HL-60/S4 treated with phorbol 12-myristate 13-acetate at 8.2 ng/mL for 4 days and 3 days (cell line): ENCODE data around the gene TIMP3.

ENCODE experiments used
- in situ Hi-C: fragments of 300-500 bp; cut with MboI; formaldehyde crosslinking; loops from 2 replicates; pipeline ENCODE4 v1.15.0; 2022; ENCODE audit warnings: low sequenced_read_pairs

The TIMP3 gene

GRCh38 chr22:32877196-32877595, 75.7 kb downstream of the TIMP3 start:
- in situ Hi-C loops = no loop called here

DNA sequence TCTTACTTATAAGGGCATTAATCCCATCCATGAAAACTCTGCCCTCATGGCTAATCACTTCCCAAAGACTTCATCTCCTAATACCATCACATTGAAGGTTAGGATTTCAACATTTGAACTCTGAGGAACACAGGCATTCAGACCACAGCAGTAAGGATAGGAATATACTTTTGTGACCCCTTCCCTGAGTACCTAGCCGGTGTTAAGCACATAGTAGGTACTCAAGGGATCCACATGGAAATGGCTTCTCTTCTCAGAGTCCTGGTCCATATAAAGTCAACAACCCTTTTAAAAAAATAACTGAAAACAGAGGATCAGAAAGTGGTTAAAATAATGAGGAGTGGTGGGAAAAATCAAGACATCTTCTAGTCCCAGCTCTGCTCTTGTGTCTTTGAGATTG, 78.0 kb downstream of the TIMP3 start:
- in situ Hi-C loops = no loop called here

DNA sequence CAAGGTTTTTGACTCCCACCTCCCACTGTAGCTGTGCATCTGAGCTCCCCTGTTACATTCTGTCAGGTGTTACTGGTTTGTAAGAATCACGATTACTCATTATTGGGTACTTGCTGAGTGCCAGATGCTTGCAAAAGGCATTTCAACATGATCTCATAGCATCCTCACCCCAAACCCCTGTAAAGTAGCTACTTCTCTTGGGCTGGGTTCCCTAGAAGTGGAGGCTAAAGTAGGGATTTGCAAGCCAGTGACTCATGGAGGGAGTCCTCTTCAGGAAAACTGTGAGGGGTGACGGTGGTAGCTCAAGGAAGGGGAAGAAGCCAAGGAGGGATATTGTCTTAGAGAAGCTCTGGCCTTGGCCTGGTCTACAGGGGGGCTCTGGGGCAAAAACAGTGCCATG, 78.6 kb downstream of the TIMP3 start:
- in situ Hi-C loops = no loop called here

- in situ Hi-C loops = no loop called here
Measured at GRCh38 chr22:32880505-32880892, 79.0 kb downstream of the TIMP3 start.

- in situ Hi-C loops = no loop called here
Measured at GRCh38 chr22:32880893-32881596, 79.5 kb downstream of the TIMP3 start.

GRCh38 chr22:32882360-32882755, 80.9 kb downstream of the TIMP3 start:
- in situ Hi-C loops = no loop called here

DNA sequence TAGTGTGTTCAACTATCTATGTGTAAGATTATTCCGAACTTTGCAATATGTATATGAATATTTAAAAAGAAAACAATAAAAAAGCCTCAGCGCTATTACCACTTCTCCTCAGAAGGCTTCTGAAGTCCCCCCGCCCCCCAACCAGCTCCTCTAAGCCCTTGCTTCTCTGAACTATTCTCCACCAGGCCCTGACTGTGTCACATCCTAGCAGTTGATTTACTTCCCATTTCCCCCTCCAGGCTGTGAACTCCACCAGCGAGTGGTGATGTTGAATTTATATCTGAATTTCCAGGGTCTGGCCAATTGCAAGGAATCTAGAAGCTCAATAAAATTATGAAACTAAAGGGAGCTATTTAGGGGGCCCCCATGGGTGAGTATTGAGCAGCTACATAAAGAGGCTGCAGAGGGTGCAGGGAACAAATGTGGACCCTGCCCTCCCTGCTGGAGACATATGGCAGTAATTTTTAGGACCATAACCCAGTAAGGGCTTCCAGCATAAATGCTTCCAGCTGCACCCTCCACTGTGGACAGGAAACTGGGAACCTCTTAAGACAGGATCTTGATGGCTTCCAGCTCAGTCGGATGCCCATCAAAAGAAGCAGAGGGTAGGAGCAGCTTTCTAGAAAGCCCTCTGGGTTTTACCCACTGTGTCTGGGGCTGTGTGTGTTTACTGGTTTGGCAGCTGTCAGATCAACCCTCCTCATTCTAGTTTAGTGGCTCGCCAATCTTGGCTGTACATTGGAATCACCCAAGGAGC, 81.4 kb downstream of the TIMP3 start:
- in situ Hi-C loops = no loop called here

DNA sequence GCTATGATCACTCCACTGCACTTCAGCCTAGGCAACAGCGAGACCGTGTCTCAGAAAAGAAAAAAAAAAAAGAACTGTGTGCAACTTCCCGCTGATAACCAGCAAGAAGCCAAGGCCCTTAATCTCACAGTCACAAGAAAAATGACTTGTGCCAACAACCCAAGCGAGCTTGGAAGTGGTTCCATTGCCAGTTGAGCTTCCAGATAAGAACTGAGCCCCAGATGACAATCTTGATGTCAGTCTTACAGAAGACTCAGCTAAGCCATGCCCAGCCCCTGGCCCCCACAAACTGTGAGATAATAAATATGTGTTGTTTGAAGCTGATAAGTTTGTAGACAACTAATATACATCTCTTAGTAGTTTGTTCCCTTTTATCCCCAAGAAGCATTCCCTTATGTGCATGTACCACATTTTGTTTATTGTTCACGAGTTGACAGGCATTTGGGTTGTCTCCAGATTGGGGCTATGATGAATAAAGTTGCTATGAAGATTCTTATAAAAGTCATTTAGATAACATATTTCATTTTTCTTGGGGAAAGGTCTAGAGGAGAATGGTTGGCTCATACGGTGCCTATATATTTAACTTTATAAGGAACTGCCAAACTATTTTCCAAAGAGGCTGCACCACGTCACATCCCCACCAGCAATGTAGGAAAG, 85.9 kb downstream of the TIMP3 start:
- in situ Hi-C loops = no loop called here

- in situ Hi-C loops = no loop called here
Measured at GRCh38 chr22:32888976-32889375, 87.5 kb downstream of the TIMP3 start.

- in situ Hi-C loops = no loop called here
Measured at GRCh38 chr22:32896891-32897290, 95.4 kb downstream of the TIMP3 start.

GRCh38 chr22:32897400-32897799, 95.9 kb downstream of the TIMP3 start:
- in situ Hi-C loops = no loop called here

DNA sequence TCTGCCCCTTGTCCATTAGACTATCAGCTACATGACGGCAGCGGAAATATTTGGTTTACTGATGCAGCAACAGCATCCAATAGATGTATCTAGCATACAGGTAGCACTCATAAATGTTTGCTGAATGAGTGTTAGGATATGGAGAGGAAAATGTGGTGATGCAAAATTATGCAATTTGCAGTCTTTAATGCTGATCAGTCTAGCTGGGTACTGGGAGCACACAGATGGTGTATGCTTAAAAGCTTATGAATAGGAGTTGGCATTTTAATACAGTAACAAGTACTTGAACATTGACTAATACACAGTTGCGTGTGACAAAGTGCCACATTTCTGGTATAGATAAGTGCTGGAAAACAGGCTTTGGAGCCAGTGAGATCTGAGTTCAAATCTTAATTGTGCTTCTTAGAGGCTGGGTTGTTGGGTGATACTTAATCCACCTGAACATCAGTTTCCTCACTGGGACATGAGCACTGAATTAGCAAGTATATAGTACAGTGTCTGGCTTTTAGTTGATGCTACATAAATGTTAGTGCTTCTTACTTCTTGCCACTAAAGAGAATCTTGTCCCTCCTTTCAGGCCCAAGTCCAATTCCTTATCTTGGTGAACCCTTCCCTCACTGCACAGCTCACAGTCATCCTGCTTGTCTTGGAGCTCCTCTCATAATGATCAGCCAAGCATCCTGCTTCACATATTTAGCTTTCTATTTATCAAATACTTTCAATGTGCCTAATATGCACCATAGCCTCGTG, 99.6 kb downstream of the TIMP3 start:
- in situ Hi-C loops = no loop called here

GRCh38 chr22:32901925-32902324, 100.4 kb downstream of the TIMP3 start:
- in situ Hi-C loops = no loop called here

- in situ Hi-C loops = no loop called here
Measured at GRCh38 chr22:32903507-32903906, 102.0 kb downstream of the TIMP3 start.

GRCh38 chr22:32904044-32904443, 102.5 kb downstream of the TIMP3 start:
- in situ Hi-C loops = no loop called here

DNA sequence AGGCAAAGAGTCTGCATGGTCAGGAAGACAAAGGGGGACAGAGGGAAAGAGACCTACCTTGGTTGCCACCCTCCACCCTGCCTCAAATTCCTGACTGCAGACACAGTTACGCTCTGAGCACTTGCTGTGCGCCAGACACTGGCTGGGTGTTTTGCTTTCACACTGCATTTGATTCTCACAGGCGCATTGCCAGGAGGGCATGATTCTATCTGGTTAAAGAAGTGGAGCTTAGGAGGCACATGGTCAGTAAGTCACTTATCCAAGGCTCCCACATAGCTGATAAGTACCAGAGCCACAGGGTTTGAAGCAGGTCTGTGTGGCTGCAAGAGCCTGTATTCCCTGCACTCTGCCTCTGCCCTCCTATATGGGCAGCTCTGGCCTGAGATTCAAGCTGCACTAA, 103.9 kb downstream of the TIMP3 start:
- in situ Hi-C loops = no loop called here

GRCh38 chr22:32909581-32910428, 108.3 kb downstream of the TIMP3 start:
- in situ Hi-C loops = no loop called here

DNA sequence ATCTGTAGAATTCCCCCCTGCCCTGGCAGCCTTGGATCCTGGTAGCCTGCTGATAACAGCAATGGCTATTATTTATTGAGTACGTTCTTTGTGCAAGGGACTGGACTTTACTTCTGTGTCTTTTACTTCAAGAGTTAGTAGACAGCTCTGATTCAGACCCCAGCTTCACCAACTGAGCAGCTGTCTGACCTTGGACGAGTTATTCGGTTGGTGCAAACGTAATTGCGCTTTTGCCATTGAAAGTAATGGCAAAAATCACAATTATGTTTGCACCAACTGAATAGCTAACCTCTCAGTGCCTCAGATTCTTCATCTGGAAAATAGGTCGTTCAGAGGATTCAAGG, 108.9 kb downstream of the TIMP3 start:
- in situ Hi-C loops = no loop called here

DNA sequence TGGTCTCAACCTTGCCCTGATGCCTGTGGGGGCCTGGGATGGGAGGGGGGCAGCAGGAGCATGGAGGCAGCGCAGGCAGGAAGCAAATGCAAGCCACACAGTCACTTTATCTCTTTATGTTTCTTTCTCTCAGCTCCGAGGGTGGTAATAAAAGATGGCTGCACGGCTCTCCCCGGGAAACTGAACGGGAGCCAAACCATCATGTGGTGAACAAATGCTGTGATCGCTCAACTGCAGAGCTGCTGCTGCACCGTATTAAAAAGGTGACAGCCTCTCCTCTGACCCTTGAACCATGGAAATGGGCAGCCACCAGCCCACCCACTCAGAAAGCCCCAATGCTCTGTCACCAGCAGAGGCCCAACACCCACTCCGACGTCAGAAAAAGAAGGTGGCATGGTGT, 110.0 kb downstream of the TIMP3 start:
- in situ Hi-C loops = no loop called here
